HEK293 (cell line): Measurements from ENCODE around the gene HOXB4.
A peak's percentile ranks its signal among the peaks of the same experiment; 100 is the strongest.

Source experiments
- CTCF ChIA-PET: fragments of 350-600 bp; formaldehyde crosslinking; extraction: SDS; loops from one replicate; lab custom pipeline; 2021; ENCODE audit warnings: antibody characterized with exemption; lab: Yijun Ruan, JAX
- POLR2A ChIA-PET: fragments of 300-600 bp; formaldehyde crosslinking; extraction: SDS; loops from one replicate; lab custom pipeline; 2020; ENCODE audit warnings: antibody characterized with exemption, inconsistent platforms; lab: Yijun Ruan, JAX
- H3K27ac ChIP-seq: fragments of 200-500 bp; sonication (Bioruptor generic); 2 replicates; pipeline ENCODE4 v1.5.1; 2014; ENCODE audit warnings: low read depth, low read length, control low read depth, inconsistent platforms; ENCODE audit errors: extremely low read depth
- H3K36me3 ChIP-seq, 2 experiments: fragments of 200-500 bp in 1 of 2; sonication (Bioruptor generic) in 1 of 2; 1 replicate in 1 of 2; 2 replicates in 1 of 2; pipeline ENCODE4 v1.5.1; 2014 to 2017; ENCODE audit warnings: inconsistent platforms in 2 of 2, low read length in 2 of 2; ENCODE audit not compliant: control insufficient read depth in 2 of 2, insufficient read depth in 1 of 2
- H3K4me1 ChIP-seq: fragments of 200-500 bp; sonication (Bioruptor generic); 2 replicates; pipeline ENCODE4 v1.5.1; 2014; ENCODE audit warnings: mild to moderate bottlenecking, low read length, inconsistent platforms; ENCODE audit not compliant: control insufficient read depth, insufficient read depth
- H3K4me3 ChIP-seq: 2 replicates; pipeline ENCODE4 v1.5.1; 2011; ENCODE audit warnings: low read depth, mild to moderate bottlenecking, control low read depth, low read length, moderate library complexity
- H3K9me3 ChIP-seq: fragments of 200-500 bp; sonication (Bioruptor generic); 2 replicates; pipeline ENCODE4 v1.5.1; 2014; ENCODE audit warnings: low read depth, low read length, inconsistent platforms; ENCODE audit not compliant: control insufficient read depth, insufficient read depth
- TCF7L2 ChIP-seq: IDR thresholded peaks from 2 replicates; pipeline ENCODE4 v1.6.1; 2011; ENCODE audit warnings: low read depth, mild to moderate bottlenecking, inconsistent platforms, low read length, moderate library complexity, borderline replicate concordance
- WT1 ChIP-seq: fragments of 450-650 bp; formaldehyde crosslinking; IDR thresholded peaks from 2 replicates; pipeline ENCODE4 v1.5.1; 2016; ENCODE audit warnings: missing biosample characterization, missing genetic modification characterization
- YY2 ChIP-seq: fragments of 450-650 bp; formaldehyde crosslinking; IDR thresholded peaks from 2 replicates; pipeline ENCODE4 v1.5.1; 2016; ENCODE audit warnings: missing biosample characterization, missing genetic modification characterization
- ZBTB1 ChIP-seq: fragments of 450-650 bp; formaldehyde crosslinking; IDR thresholded peaks from 2 replicates; pipeline ENCODE4 v1.5.1; 2016; ENCODE audit warnings: missing biosample characterization, missing genetic modification characterization
- ZBTB10 ChIP-seq: fragments of 450-650 bp; formaldehyde crosslinking; IDR thresholded peaks from 2 replicates; pipeline ENCODE4 v1.5.1; 2016; ENCODE audit warnings: missing biosample characterization, missing genetic modification characterization
- ZBTB20 ChIP-seq: fragments of 450-650 bp; formaldehyde crosslinking; IDR thresholded peaks from 2 replicates; pipeline ENCODE4 v1.5.1; 2016; ENCODE audit warnings: missing biosample characterization, missing genetic modification characterization
- ZBTB7A ChIP-seq: fragments of 450-650 bp; formaldehyde crosslinking; IDR thresholded peaks from 2 replicates; pipeline ENCODE4 v1.5.1; 2016; ENCODE audit warnings: low read depth, missing biosample characterization, missing genetic modification characterization
- ZNF184 ChIP-seq: fragments of 450-650 bp; IDR thresholded peaks from 2 replicates; pipeline ENCODE4 v1.5.1; 2018; ENCODE audit warnings: missing biosample characterization, mild to moderate bottlenecking, missing genetic modification characterization
- ZNF2 ChIP-seq: fragments of 450-650 bp; formaldehyde crosslinking; IDR thresholded peaks from 2 replicates; pipeline ENCODE4 v1.5.1; 2016; ENCODE audit warnings: missing biosample characterization, missing genetic modification characterization
- ZNF274 ChIP-seq, 2 experiments: fragments of 200-500 bp in 1 of 2; fragments of 450-650 bp in 1 of 2; sonication (Bioruptor generic) in 1 of 2; formaldehyde crosslinking in 1 of 2; IDR thresholded peaks; 2 replicates each; pipeline versions ENCODE4 v1.5.1 to v1.6.1; 2014 to 2016; ENCODE audit warnings: borderline replicate concordance in 1 of 2, inconsistent platforms in 1 of 2, low read length in 1 of 2, missing biosample characterization in 1 of 2, missing genetic modification characterization in 1 of 2
- ZNF311 ChIP-seq: fragments of 450-650 bp; formaldehyde crosslinking; IDR thresholded peaks from 2 replicates; pipeline ENCODE4 v1.5.1; 2017; ENCODE audit warnings: missing biosample characterization, missing genetic modification characterization, borderline replicate concordance
- ZNF362 ChIP-seq: fragments of 450-650 bp; formaldehyde crosslinking; IDR thresholded peaks from 2 replicates; pipeline ENCODE4 v1.5.1; 2016; ENCODE audit warnings: missing biosample characterization, missing genetic modification characterization
- ZNF391 ChIP-seq: fragments of 450-650 bp; formaldehyde crosslinking; IDR thresholded peaks from 2 replicates; pipeline ENCODE4 v1.5.1; 2016; ENCODE audit warnings: low read depth, missing biosample characterization, missing genetic modification characterization, borderline replicate concordance
- ZNF398 ChIP-seq: fragments of 450-650 bp; formaldehyde crosslinking; IDR thresholded peaks from 2 replicates; pipeline ENCODE4 v1.5.1; 2017; ENCODE audit warnings: missing biosample characterization, missing genetic modification characterization
- ZNF621 ChIP-seq: fragments of 450-650 bp; formaldehyde crosslinking; IDR thresholded peaks from 2 replicates; pipeline ENCODE4 v1.5.1; 2017; ENCODE audit warnings: missing biosample characterization, missing genetic modification characterization
- ZNF76 ChIP-seq: fragments of 450-650 bp; formaldehyde crosslinking; IDR thresholded peaks from 2 replicates; pipeline ENCODE4; 2016; ENCODE audit warnings: low read depth, missing biosample characterization, missing genetic modification characterization, borderline replicate concordance
- ZNF791 ChIP-seq: fragments of 450-650 bp; formaldehyde crosslinking; IDR thresholded peaks from 2 replicates; pipeline ENCODE4 v1.5.1; 2016; ENCODE audit warnings: missing biosample characterization, missing genetic modification characterization
- ZNF837 ChIP-seq: fragments of 450-650 bp; formaldehyde crosslinking; IDR thresholded peaks from 2 replicates; pipeline ENCODE4 v1.5.1; 2016; ENCODE audit warnings: missing biosample characterization, missing genetic modification characterization
- ZSCAN23 ChIP-seq: fragments of 450-650 bp; formaldehyde crosslinking; IDR thresholded peaks from 2 replicates; pipeline ENCODE4 v1.5.1; 2016; ENCODE audit warnings: missing biosample characterization, missing genetic modification characterization
- TF ChIP-seq, protein P1 (sequence below): fragments of 450-650 bp; formaldehyde crosslinking; IDR thresholded peaks from 2 replicates; pipeline ENCODE4 v1.5.1; 2017; ENCODE audit warnings: missing biosample characterization, missing genetic modification characterization
- TF ChIP-seq, protein P2 (sequence below): fragments of 450-650 bp; formaldehyde crosslinking; IDR thresholded peaks from 2 replicates; pipeline ENCODE4 v1.5.1; 2017; ENCODE audit warnings: missing biosample characterization, missing genetic modification characterization
- TF ChIP-seq, protein P3 (sequence below): fragments of 450-650 bp; formaldehyde crosslinking; IDR thresholded peaks from 2 replicates; pipeline ENCODE4 v1.5.1; 2016; ENCODE audit warnings: missing biosample characterization, missing genetic modification characterization

HOXB4 gene

GRCh38 chr17:48590607-48591161, 12.5 kb upstream of the HOXB4 start (continued):
- TF ChIP-seq, protein P1, sequence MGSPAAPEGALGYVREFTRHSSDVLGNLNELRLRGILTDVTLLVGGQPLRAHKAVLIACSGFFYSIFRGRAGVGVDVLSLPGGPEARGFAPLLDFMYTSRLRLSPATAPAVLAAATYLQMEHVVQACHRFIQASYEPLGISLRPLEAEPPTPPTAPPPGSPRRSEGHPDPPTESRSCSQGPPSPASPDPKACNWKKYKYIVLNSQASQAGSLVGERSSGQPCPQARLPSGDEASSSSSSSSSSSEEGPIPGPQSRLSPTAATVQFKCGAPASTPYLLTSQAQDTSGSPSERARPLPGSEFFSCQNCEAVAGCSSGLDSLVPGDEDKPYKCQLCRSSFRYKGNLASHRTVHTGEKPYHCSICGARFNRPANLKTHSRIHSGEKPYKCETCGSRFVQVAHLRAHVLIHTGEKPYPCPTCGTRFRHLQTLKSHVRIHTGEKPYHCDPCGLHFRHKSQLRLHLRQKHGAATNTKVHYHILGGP (tag by site-specific recombination), result no peak
- TF ChIP-seq ZBTB7A, result 0 out of 2 replicates have a peak, but pooled peaks have one; percentile 11
- TF ChIP-seq ZNF837 (tag by site-specific recombination), result no peak
- TF ChIP-seq YY2 (tag by site-specific recombination), result no peak
- TF ChIP-seq, protein P2, sequence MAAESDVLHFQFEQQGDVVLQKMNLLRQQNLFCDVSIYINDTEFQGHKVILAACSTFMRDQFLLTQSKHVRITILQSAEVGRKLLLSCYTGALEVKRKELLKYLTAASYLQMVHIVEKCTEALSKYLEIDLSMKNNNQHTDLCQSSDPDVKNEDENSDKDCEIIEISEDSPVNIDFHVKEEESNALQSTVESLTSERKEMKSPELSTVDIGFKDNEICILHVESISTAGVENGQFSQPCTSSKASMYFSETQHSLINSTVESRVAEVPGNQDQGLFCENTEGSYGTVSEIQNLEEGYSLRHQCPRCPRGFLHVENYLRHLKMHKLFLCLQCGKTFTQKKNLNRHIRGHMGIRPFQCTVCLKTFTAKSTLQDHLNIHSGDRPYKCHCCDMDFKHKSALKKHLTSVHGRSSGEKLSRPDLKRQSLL (tag by site-specific recombination), result no peak
- TF ChIP-seq, protein P3, sequence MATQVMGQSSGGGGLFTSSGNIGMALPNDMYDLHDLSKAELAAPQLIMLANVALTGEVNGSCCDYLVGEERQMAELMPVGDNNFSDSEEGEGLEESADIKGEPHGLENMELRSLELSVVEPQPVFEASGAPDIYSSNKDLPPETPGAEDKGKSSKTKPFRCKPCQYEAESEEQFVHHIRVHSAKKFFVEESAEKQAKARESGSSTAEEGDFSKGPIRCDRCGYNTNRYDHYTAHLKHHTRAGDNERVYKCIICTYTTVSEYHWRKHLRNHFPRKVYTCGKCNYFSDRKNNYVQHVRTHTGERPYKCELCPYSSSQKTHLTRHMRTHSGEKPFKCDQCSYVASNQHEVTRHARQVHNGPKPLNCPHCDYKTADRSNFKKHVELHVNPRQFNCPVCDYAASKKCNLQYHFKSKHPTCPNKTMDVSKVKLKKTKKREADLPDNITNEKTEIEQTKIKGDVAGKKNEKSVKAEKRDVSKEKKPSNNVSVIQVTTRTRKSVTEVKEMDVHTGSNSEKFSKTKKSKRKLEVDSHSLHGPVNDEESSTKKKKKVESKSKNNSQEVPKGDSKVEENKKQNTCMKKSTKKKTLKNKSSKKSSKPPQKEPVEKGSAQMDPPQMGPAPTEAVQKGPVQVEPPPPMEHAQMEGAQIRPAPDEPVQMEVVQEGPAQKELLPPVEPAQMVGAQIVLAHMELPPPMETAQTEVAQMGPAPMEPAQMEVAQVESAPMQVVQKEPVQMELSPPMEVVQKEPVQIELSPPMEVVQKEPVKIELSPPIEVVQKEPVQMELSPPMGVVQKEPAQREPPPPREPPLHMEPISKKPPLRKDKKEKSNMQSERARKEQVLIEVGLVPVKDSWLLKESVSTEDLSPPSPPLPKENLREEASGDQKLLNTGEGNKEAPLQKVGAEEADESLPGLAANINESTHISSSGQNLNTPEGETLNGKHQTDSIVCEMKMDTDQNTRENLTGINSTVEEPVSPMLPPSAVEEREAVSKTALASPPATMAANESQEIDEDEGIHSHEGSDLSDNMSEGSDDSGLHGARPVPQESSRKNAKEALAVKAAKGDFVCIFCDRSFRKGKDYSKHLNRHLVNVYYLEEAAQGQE (tag by site-specific recombination), result no peak
- no peak for TF ChIP-seq ZNF398 (tag by site-specific recombination)
- no peak; the same call in 1 of the 2 replicates for TF ChIP-seq ZBTB20
- no peak for TF ChIP-seq ZSCAN23 (tag by site-specific recombination)

- Histone ChIP-seq H3K9me3 (no peaks in the 10 kb centered on the region), H3K4me3 (no peak within 1 kb of the TSS), H3K27ac (peak within 1 kb of the TSS; percentile 92), H3K4me1 (peaks cover 42% of the 10 kb centered on the region), H3K36me3 (peaks cover 0 to 29% of the 10 kb centered on the region in 2 experiments; a peak in 2 of 3 replicates)
- POLR2A ChIA-PET, result interaction anchor here (0.6 kb wide), 2 partner anchors 10 to 542 kb away, joined by 3 read pairs; partner anchors contain the start of gene NFE2L1
- CTCF ChIA-PET, result interaction anchor here (0.6 to 6.0 kb wide), 6 partner anchors 29 to 570 kb away, joined by 3 to 52 read pairs (median 5); no protein-coding TSS in a partner anchor
- TF ChIP-seq ZNF362 (no peak), ZNF391 (peak; percentile 67), ZNF791 (no peak), ZNF76 (peak; percentile 41; the same call in 1 of the 2 replicates), TCF7L2 (no peak; the same call in 1 of the 2 replicates), ZNF311 (no peak), ZNF274 (IDR thresholded peaks at IDR 0.05; ENCODE audit: low read length) (no peak), ZNF274 (tag by site-specific recombination; IDR thresholded peaks at IDR 0.05; ENCODE audit: borderline replicate concordance) (no peak), ZNF2 (tag by site-specific recombination) (peak; percentile 57), ZBTB10 (tag by site-specific recombination) (peak; percentile 66), ZNF621 (tag by site-specific recombination) (no peak), ZNF184 (tag by site-specific recombination) (no peak), ZBTB1 (0 out of 2 replicates have a peak, but pooled peaks have one; percentile 15), WT1 (tag by site-specific recombination) (peak; percentile 100)
Measured at GRCh38 chr17:48589831-48590606, 11.9 kb upstream of the HOXB4 start, which contains the start of gene HOXB3. Gene HOXB3, minus strand, starts transcription at chr17:48590241. Its CDS starts 37,767 bp downstream, at chr17:48552474.
